ENCODE results near the gene ACAD11.
"Not testable (repeated sequence)": the region's sequence is repeated elsewhere in the genome, so short reads cannot be mapped to it uniquely, and the experiment has no call there.

ACAD11 gene

GRCh38 chr3:132606085-132606484, 53.5 kb downstream of the ACAD11 start:
- no peak for DNase-seq (ENCODE audit: low read depth)
- TF ChIP-seq CTCF (IDR thresholded peaks at IDR 0.05; ENCODE audit: control insufficient read depth, extremely low read depth, insufficient read depth): no peak
- no peak overlapping the region for H3K4me3 ChIP-seq (ENCODE audit: low read depth, low read length)

- DNase-seq (ENCODE audit: low read depth): no peak
These were observed 54.2 kb downstream of the ACAD11 start for GRCh38 chr3:132605374-132605792.

GRCh38 chr3:132600614-132601013, 59.0 kb downstream of the ACAD11 start:
- not testable (repeated sequence) for DNase-seq (ENCODE audit: low read depth); H3K4me3 ChIP-seq (ENCODE audit: low read depth, low read length)

More at GRCh38 chr3:132605374-132605792, 54.2 kb downstream of the ACAD11 start:
- TF ChIP-seq CTCF (IDR thresholded peaks at IDR 0.05; ENCODE audit: control insufficient read depth, extremely low read depth, insufficient read depth): no peak
- H3K4me3 ChIP-seq (ENCODE audit: low read depth, low read length): no peak overlapping the region

- H3K4me3 ChIP-seq (ENCODE audit: low read depth, low read length): no peak overlapping the region
- no peak for TF ChIP-seq CTCF (IDR thresholded peaks at IDR 0.05; ENCODE audit: control insufficient read depth, extremely low read depth, insufficient read depth)
- peak; percentile 93 for DNase-seq (ENCODE audit: low read depth)
These were observed 61.4 kb downstream of the ACAD11 start for GRCh38 chr3:132598181-132598580.

- H3K4me3 ChIP-seq (ENCODE audit: low read depth, low read length): no peak overlapping the region
- DNase-seq (ENCODE audit: low read depth): no peak
- TF ChIP-seq CTCF (IDR thresholded peaks at IDR 0.05; ENCODE audit: control insufficient read depth, extremely low read depth, insufficient read depth): no peak
These were observed 61.9 kb downstream of the ACAD11 start for GRCh38 chr3:132597660-132598059.

GRCh38 chr3:132596816-132597433, 62.7 kb downstream of the ACAD11 start, which contains the start of gene ACKR4:
Gene ACKR4 (plus strand): TSS chr3:132597270. CDS start chr3:132600398, 3,128 bp downstream.
- no peak within 1 kb of the TSS for H3K4me3 ChIP-seq (ENCODE audit: low read depth, low read length)

GRCh38 chr3:132596326-132596725, 63.3 kb downstream of the ACAD11 start:
- H3K4me3 ChIP-seq (ENCODE audit: low read depth, low read length): no peak overlapping the region
- no peak for DNase-seq (ENCODE audit: low read depth)
- no peak for TF ChIP-seq CTCF (IDR thresholded peaks at IDR 0.05; ENCODE audit: control insufficient read depth, extremely low read depth, insufficient read depth)

More at GRCh38 chr3:132596816-132597433, 62.7 kb downstream of the ACAD11 start, which contains the start of gene ACKR4:
- no peak for TF ChIP-seq CTCF (IDR thresholded peaks at IDR 0.05; ENCODE audit: control insufficient read depth, extremely low read depth, insufficient read depth)
- no peak for DNase-seq (ENCODE audit: low read depth)
